Right lobe of liver (tissue), 6 donors: ENCODE results near the gene NCMAP. TPM values are rescaled to one million over a fixed set of nuclear protein-coding genes. Genes with fewer than 3 reads are reported as not detected.

Source experiments
- ATAC-seq, 4 donors: fragments of 200-7000 bp; cut with Tn5 transposase; one replicate each; pipeline ENCODE4 v1.9.1; 2020; ENCODE audit warnings: mild to moderate bottlenecking in 4 of 4, moderate library complexity in 4 of 4
- DNase-seq, 3 donors: peaks; one replicate each; pipeline ENCODE4 v3.0.0-alpha.2; 2020
- H3K27ac ChIP-seq, 3 donors: fragments of 200-600 bp; one replicate each; pipeline ENCODE4 v1.8.0; 2022
- H3K27me3 ChIP-seq, 2 donors: fragments of 200-600 bp; one replicate each; pipeline ENCODE4 v1.8.0; 2022
- H3K36me3 ChIP-seq, 4 donors: fragments of 200-600 bp; sonication (generic) in 1 of 4; one replicate each; pipeline versions ENCODE4 v1.5.1 to v1.8.0; 2017 to 2022; ENCODE audit warnings: control low read depth in 1 of 4
- H3K4me1 ChIP-seq, 4 donors: fragments of 200-600 bp; sonication (generic) in 1 of 4; one replicate each; pipeline versions ENCODE4 v1.5.1 to v1.8.0; 2017 to 2022; ENCODE audit warnings: control low read depth in 1 of 4
- H3K4me3 ChIP-seq, 3 donors: fragments of 200-600 bp; one replicate each; pipeline ENCODE4 v1.8.0; 2022
- H3K9me3 ChIP-seq, 4 donors: fragments of 200-600 bp; sonication (generic) in 1 of 4; one replicate each; pipeline versions ENCODE4 v1.5.1 to v1.8.0; 2017 to 2022; ENCODE audit warnings: control low read depth in 1 of 4
- POLR2A ChIP-seq: fragments of 450-650 bp; IDR thresholded peaks from one replicate; pipeline ENCODE4 v1.6.1; 2017; ENCODE audit warnings: antibody characterized with exemption, mild to moderate bottlenecking
- WGBS: methylation state at CpG from one replicate; pipeline ENCODE4 v1.1.6; 2018; ENCODE audit warnings: low coverage, low lambda C conversion rate; ENCODE audit not compliant: insufficient coverage; ENCODE audit errors: missing lambda C conversion rate; 5-methylcytosine and 5-hydroxymethylcytosine counted together
- intact Hi-C, 2 donors: fragments of 100-400 bp; cut with DNase I; formaldehyde crosslinking; loops; one replicate each; pipeline versions ENCODE4 v1.11.2 to v1.14.1; 2022
- total RNA-seq, 6 experiments: library from RNA; depleted of rRNA in 2 of 6; stranded (reverse); fragments of >200 nt in 2 of 6; fragmentation: NEBNext Ultra II Directional in 3 of 6; extraction: Animal tissue kit (Norgen Biotek cat#: 25700) in 3 of 6; gene quantifications; one replicate each; pipeline versions ENCODE4 v1.1.0 to v1.2.4, GENCODE V29; 2016 to 2023
- TF ChIP-seq, protein P1 (sequence below), 4 donors: fragments of 200-600 bp in 3 of 4; fragments of 450-650 bp in 1 of 4; IDR thresholded peaks; one replicate each; pipeline versions ENCODE4 v1.5.1 to v1.8.0; 2016 to 2022; ENCODE audit warnings: antibody characterized with exemption in 4 of 4, mild to moderate bottlenecking in 2 of 4
- donor health status: DM: no; HTN: yes; CAD: no.
- donor health status: DM: no; HTN: no; CAD: no.
- donor health status: DM: no; HTN: no; CAD: no.
- donor health status: DM: no; HTN: yes; CAD: no.
- donor health status: DM: no; HTN: yes; CAD: no.

The NCMAP gene
- total RNA-seq, 6 experiments from 2014 or later = 0.81 to 2.6 (median 0.99) TPM

DNA sequence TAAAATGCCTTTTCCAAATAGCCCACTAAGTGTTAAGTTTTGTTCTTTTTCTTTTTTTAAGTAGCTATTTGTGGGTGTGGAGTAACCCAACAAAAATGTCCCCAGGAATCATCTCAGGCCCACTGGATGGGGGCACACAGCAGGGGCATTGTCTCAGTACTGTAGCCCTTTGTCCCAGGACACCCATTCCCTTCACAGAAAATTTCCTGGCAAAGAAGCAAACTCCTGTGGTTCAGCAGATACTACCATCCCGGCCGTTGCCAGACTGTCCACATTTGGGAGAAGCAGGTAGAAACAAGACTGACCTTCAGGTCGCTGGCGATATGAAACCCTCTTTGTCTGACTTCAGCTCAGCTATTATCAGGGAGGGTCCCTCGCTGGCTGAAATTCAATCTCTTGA is 63.5 kb downstream of the NCMAP start:
- intact Hi-C loops = no loop called here
- WGBS = 72% methylated on average over 4 of the region's 5 CpGs
- Histone ChIP-seq H3K27ac (no peak overlapping the region), H3K9me3 (no peaks in the 10 kb centered on the region), H3K27me3 (no peaks in the 10 kb centered on the region), H3K4me3 (no peak overlapping the region), H3K36me3 (no peaks in the 10 kb centered on the region), H3K4me1 (no peaks in the 10 kb centered on the region)
- TF ChIP-seq, protein P1, sequence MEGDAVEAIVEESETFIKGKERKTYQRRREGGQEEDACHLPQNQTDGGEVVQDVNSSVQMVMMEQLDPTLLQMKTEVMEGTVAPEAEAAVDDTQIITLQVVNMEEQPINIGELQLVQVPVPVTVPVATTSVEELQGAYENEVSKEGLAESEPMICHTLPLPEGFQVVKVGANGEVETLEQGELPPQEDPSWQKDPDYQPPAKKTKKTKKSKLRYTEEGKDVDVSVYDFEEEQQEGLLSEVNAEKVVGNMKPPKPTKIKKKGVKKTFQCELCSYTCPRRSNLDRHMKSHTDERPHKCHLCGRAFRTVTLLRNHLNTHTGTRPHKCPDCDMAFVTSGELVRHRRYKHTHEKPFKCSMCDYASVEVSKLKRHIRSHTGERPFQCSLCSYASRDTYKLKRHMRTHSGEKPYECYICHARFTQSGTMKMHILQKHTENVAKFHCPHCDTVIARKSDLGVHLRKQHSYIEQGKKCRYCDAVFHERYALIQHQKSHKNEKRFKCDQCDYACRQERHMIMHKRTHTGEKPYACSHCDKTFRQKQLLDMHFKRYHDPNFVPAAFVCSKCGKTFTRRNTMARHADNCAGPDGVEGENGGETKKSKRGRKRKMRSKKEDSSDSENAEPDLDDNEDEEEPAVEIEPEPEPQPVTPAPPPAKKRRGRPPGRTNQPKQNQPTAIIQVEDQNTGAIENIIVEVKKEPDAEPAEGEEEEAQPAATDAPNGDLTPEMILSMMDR (IDR thresholded peaks at IDR 0.05) = no peak
- TF ChIP-seq POLR2A = no peak
- DNase-seq (no peak), ATAC-seq (no peak)

DNA sequence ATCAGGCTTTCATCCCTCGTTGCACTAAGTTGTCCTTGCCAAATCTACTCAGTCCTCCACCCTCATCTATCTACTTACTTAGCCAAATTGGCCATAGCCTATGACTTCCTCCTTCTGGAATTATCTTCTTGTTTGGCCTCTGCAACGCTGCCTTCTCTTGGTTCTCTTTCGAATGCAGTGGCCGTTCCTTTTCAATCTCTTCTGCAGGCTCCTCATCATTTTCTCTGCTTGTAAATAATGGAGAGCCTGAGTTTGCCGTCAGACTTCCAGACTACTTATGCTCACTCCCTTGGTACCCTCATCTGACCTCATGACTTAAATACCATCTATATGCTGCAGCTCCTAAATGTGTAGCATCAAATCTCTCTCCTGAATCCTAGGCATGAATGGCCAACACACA is 64.8 kb downstream of the NCMAP start:
- ATAC-seq (no peak), DNase-seq (no peak)
- H3K27ac ChIP-seq = no peak overlapping the region
- H3K4me3 ChIP-seq = no peak overlapping the region
- no peaks in the 10 kb centered on the region for H3K4me1 ChIP-seq
- intact Hi-C loops = no loop called here
- 67% methylated on average over 5 of the region's 5 CpGs for WGBS
- H3K27me3 ChIP-seq = no peaks in the 10 kb centered on the region
- H3K36me3 ChIP-seq = no peaks in the 10 kb centered on the region
- TF ChIP-seq POLR2A = no peak
- TF ChIP-seq, protein P1 (IDR thresholded peaks at IDR 0.05) = no peak
- no peaks in the 10 kb centered on the region for H3K9me3 ChIP-seq

DNA sequence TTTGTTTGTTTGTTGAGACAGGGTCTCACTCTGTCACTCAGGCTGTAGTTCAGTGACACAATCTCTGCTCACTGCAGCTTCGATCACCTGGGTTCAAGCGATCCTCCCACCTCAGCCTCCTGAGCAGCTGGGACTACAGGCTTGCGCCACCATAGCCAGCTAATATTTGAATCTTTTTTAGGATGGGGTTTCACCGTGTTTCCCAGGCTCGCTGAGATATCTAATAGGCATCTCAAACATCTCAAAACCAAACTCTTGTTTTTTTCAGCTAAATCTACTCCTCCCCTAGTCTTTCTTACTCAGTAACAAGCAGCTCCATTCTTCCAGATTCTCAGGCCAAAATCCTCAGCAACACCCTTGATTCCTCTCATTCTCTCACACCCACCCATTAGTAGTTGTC is 65.2 kb downstream of the NCMAP start:
- no peaks in the 10 kb centered on the region for H3K27me3 ChIP-seq
- no peaks in the 10 kb centered on the region for H3K36me3 ChIP-seq
- WGBS = 88% methylated on average over 5 of the region's 5 CpGs
- no peak overlapping the region for H3K27ac ChIP-seq
- H3K4me3 ChIP-seq = no peak overlapping the region
- no peaks in the 10 kb centered on the region for H3K4me1 ChIP-seq
- ATAC-seq (no peak), DNase-seq (no peak)
- TF ChIP-seq, protein P1 (IDR thresholded peaks at IDR 0.05) = no peak
- intact Hi-C loops = no loop called here
- H3K9me3 ChIP-seq = no peaks in the 10 kb centered on the region

DNA sequence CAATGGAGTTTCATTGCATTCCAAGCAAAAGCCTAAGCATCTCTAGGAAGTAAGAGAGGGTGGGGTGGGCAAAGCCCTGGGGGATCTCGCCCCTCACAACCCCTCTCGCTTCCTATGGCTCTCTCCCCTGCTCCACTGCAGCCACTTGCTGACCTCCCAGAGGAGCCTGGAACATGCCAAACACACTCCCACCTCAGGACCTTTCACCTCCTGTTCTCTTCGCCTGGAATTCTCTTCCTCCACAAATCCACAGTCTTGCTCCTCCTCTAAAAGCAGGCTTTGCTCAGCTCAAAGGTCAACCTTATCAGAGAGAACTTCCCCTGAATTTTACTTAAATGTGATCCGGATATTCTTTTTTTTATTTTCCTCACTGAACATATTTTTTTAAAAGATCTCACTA is 66.3 kb downstream of the NCMAP start:
- Histone ChIP-seq H3K27ac (no peak overlapping the region), H3K4me1 (no peaks in the 10 kb centered on the region), H3K9me3 (no peaks in the 10 kb centered on the region), H3K36me3 (no peaks in the 10 kb centered on the region), H3K27me3 (no peaks in the 10 kb centered on the region), H3K4me3 (no peak overlapping the region)
- 40% methylated on average over 4 of the region's 4 CpGs for WGBS
- intact Hi-C loops = no loop called here
- TF ChIP-seq POLR2A = no peak
- TF ChIP-seq, protein P1 (IDR thresholded peaks at IDR 0.05) = no peak
- no peak for ATAC-seq
- no peak for DNase-seq

DNA sequence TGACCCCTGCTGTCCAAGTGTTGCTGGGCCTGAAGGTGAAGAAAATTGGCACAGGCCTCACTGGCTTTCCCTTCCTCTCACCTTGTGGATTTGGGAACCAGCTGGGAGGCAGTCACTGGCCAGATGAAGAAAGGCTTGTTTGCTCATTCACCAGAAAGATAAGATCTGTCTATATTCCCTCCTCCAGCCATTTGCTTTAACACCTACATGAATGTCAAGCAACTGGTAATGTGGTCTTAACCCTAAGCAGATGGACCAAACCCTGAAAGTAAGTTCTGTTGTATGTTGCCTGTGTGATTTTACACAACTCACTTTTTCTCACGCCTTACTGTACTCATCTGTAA is 76.9 kb downstream of the NCMAP start:
- Histone ChIP-seq H3K27me3 (no peaks in the 10 kb centered on the region), H3K27ac (no peak overlapping the region), H3K4me3 (no peak overlapping the region), H3K36me3 (no peaks in the 10 kb centered on the region), H3K4me1 (no peaks in the 10 kb centered on the region), H3K9me3 (no peaks in the 10 kb centered on the region)
- no peak for ATAC-seq
- intact Hi-C loops = loop anchor here in 1 of 2 donors (10.0 kb wide), 1 partner anchor 78 kb away; the partner anchor contains the start of gene NCMAP
- 90% methylated on average over 1 of the region's 1 CpG for WGBS
- TF ChIP-seq, protein P1 (IDR thresholded peaks at IDR 0.05) = no peak
- TF ChIP-seq POLR2A = no peak
- no peak for DNase-seq
